Muscle of arm (tissue), 12 donors: ENCODE results near the gene MZF1. TPM values are rescaled to one million over a fixed set of nuclear protein-coding genes. Genes with fewer than 3 reads are reported as not detected.
"Not testable (repeated sequence)": the region's sequence is repeated elsewhere in the genome, so short reads cannot be mapped to it uniquely, and the experiment has no call there.

ENCODE experiments used
- DNase-seq: peaks from one replicate; pipeline ENCODE4 v3.0.0-alpha.2; 2013
- polyA plus RNA-seq, 12 donors: library from polyadenylated mRNA; unstranded; fragments of 120-200 nt; gene quantifications; one replicate each; pipeline ENCODE4 v1.2.1, GENCODE V29; 2013; ENCODE audit not compliant: insufficient read length in 12 of 12

The MZF1 gene
- polyA plus RNA-seq, 12 donors, result 9.5 to 38.1 (median 13.8) TPM; not detected in 1

- DNase-seq, result no peak
Measured at GRCh38 chr19:58544591-58545285, 28.4 kb downstream of the MZF1 start.

DNA sequence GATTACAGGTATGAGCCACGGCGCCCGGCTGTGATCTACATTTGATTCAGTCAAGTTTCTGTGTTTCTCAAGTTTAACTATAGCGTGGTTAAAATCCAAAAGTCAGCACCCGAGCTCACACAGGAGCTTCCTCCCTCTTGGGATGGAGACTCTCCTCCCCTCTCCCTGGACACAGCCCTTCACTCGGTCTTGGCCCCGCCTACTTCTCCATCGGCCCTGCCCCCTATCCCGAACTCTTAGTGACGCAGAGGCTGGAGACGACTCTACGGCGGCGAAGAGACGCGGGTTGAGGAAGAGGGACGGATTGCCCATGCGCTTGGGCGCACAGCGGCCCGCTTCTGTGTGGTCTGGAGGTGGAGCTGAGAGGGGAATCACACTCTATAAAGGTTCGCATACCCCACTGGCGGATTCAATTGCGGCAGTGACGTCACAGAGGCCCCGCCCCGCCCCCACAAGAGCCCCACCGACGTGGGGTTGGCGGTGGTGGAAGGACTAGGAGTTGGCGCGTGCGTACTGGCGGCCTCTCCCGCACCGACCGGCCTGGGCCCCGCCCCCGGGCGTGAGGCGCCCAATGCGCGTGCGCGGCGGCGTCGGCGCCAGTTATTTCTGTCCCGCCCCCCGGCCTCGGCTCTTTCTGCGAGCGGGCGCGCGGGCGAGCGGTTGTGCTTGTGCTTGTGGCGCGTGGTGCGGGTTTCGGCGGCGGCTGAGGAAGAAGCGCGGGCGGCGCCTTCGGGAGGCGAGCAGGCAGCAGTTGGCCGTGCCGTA is 29.1 kb downstream of the MZF1 start, which contains the start of gene TRIM28:
TSS of gene TRIM28 (plus strand) at position 239 of the 765 bp plus-strand sequence. CDS start 694 bp downstream, outside the sequence.
- DNase-seq, result peak; percentile 98

DNA sequence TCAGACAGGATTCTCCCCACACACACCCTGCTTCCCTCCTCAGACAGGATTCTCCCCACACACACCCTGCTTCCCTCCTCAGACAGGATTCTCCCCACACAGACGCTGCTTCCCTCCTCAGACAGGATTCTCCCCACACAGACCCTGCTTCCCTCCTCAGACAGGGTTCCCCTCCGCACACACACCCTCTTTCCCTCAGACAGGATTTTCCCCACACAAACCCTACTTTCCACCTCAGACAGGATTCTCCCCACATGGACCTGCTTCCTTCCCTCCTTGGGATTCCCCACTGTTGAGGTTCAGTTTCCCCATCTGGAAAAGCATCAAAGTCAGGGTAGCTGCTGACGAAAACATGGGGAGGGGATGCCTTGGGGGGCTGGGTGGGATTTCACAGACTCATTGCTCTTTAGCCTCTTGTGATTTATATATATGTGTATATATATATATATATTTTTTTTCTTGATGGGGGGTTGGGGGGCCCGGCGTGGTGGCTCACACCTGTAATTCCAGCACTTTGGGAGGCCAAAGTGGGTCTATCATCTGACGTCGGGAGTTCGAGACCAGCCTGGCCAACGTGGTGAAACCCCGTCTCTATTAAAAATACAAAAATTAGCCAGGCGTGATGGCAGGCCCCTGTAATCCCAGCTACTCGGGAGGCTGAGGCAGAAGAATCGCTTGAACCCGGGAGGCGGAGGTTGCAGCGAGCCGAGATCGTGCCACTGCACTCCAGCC is 30.3 kb downstream of the MZF1 start:
- DNase-seq, result not testable (repeated sequence)

DNA sequence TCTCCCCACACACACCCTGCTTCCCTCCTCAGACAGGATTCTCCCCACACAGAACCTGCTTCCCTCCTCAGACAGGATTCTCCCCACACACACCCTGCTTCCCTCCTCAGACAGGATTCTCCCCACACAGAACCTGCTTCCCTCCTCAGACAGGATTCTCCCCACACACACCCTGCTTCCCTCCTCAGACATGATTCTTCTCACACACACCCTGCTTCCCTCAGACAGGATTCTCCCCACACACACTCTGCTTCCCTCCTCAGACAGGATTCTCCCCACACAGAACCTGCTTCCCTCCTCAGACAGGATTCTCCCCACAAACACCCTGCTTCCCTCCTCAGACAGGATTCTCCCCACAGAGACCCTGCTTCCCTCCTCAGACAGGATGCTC is 34.0 kb downstream of the MZF1 start:
- DNase-seq, result not testable (repeated sequence)

GRCh38 chr19:58538257-58539168 is 34.6 kb downstream of the MZF1 start:
- DNase-seq, result no peak

- DNase-seq, result no peak
Measured at GRCh38 chr19:58536852-58537798, 36.0 kb downstream of the MZF1 start.

- DNase-seq, result no peak
Measured at GRCh38 chr19:58535857-58536256, 37.3 kb downstream of the MZF1 start.

- no peak for DNase-seq
Measured at GRCh38 chr19:58531034-58531840, 41.9 kb downstream of the MZF1 start.

DNA sequence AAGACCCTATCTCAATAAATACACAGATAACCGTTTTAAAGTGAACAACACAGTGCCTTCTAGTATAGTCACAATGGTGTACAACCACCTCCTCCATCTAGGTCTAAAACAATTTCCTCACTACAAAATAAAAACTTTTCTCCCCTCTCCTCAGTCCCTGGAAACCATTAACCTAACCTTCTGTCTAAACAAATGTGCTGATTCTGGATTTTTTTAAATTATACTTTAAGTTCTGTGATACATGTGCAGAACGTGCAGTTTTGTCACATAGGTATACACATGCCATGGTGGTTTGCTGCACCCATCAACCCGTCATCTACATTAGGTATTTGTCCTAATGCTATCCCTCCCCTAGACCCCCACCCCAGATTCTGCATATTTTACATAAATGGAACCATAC is 43.7 kb downstream of the MZF1 start:
- DNase-seq, result no peak

- DNase-seq, result no peak
Measured at GRCh38 chr19:58522709-58523108, 50.4 kb downstream of the MZF1 start.

DNA sequence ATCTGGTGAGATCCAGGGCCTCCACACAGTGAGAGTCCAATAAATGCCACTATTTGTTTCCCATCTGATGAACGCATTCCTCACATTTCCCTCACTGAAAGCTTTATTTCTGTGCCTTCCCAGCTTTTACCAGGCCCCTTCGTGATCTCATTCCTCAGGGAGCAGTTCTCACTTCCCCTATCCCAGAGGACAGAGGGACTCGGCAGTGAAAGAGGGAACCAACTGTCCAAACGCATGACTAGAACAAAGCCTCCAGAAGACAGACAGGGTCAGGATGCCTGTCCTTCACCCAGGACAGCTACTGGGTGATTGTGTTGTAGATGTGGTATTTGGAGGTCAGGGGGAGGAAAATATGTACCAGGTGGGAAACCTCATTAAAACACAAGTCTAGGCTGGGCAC is 51.5 kb downstream of the MZF1 start:
- no peak for DNase-seq

GRCh38 chr19:58520257-58520599 is 52.9 kb downstream of the MZF1 start:
- DNase-seq, result no peak

GRCh38 chr19:58519355-58520256 is 53.5 kb downstream of the MZF1 start, which contains the start of gene ZBTB45:
ZBTB45 (minus strand) TSS chr19:58519810; CDS start chr19:58517673, 2,137 bp downstream.
- peak; percentile 95 for DNase-seq

DNA sequence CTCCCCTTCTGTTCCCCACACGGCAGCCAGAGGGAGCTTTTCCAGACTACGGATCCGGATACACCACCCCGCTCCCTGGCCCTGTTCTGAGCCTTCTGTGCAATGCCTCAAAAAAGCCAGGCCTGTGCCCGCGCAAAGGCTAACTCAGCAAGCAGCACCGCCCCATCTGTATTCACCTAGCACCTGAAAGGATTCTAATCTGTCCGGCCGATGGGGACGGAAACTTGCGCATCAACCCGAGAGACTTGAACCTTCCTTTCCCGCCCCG is 54.1 kb downstream of the MZF1 start:
- DNase-seq, result peak; percentile 75

- no peak for DNase-seq
Measured at GRCh38 chr19:58518256-58519086, 54.7 kb downstream of the MZF1 start.

- no peak for DNase-seq
Measured at GRCh38 chr19:58516964-58517833, 55.9 kb downstream of the MZF1 start.
